Measurements from ENCODE around the gene MOB1A. TPM values are rescaled to one million over a fixed set of nuclear protein-coding genes. Genes with fewer than 3 reads are reported as not detected.

MOB1A gene
- total and polyA plus RNA-seq, 2 of the 13 experiments (the other 11 are each of a cell fraction or from before 2014, with no cell fraction given) = 48.2 to 139 TPM

DNA sequence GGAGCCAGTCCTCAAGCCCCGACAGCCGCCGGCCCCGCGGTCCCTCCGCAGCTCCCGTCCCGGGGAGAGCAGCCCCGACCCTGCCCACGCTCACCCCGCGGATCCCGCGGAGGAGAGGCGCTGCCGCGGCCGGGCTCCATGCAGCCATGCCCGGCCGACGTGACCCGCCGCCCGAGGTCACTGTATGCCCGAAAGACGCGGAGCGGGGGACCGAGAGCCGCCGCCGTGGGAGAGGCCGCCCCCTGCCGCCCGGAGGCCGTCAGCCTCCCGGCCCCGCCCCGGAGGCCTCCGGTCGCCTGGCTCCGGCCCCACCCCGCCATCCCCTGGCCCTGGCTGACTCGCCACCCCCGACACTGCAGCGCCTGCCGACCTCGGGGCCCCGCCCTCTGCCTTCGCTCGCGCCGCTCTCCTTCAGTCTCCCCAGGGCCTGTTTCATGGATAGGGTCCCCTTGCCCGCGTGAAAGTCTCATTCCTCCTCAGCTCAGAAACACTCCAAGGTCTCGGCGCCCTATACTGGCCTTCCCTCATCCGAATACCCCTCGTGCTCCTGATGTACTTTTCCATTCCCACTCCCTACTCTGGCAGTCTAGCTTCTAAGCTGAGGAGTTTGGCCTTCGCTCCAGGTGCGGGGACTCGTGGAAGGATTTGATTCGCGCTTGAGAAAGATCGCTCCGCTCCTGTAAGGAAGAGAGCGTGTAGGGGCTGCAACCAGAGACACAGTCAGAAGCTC is 30.8 kb downstream of the MOB1A start, which contains the start of gene BOLA3 (continued):
- TF ChIP-seq, protein P1, sequence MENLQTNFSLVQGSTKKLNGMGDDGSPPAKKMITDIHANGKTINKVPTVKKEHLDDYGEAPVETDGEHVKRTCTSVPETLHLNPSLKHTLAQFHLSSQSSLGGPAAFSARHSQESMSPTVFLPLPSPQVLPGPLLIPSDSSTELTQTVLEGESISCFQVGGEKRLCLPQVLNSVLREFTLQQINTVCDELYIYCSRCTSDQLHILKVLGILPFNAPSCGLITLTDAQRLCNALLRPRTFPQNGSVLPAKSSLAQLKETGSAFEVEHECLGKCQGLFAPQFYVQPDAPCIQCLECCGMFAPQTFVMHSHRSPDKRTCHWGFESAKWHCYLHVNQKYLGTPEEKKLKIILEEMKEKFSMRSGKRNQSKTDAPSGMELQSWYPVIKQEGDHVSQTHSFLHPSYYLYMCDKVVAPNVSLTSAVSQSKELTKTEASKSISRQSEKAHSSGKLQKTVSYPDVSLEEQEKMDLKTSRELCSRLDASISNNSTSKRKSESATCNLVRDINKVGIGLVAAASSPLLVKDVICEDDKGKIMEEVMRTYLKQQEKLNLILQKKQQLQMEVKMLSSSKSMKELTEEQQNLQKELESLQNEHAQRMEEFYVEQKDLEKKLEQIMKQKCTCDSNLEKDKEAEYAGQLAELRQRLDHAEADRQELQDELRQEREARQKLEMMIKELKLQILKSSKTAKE (CRISPR knock-in tag; IDR thresholded peaks at IDR 0.05; ENCODE audit: borderline replicate concordance) = peak; percentile 20; the same call in 1 of the 2 replicates
- TF ChIP-seq ZNF3 (CRISPR knock-in tag; IDR thresholded peaks at IDR 0.05) (no peak), SMARCC2 (IDR thresholded peaks at IDR 0.05) (no peak), NCOA1 (CRISPR knock-in tag; IDR thresholded peaks at IDR 0.05) (no peak), SSRP1 (CRISPR knock-in tag; IDR thresholded peaks at IDR 0.05) (peak; percentile 85), ZNF329 (CRISPR knock-in tag; IDR thresholded peaks at IDR 0.05; ENCODE audit: low read depth) (peak; percentile 66; the same call in 1 of the 2 replicates), MTA3 (CRISPR knock-in tag; IDR thresholded peaks at IDR 0.05) (no peak), ZNF224 (CRISPR knock-in tag; IDR thresholded peaks at IDR 0.05) (peak; percentile 54), ZNF598 (CRISPR knock-in tag; IDR thresholded peaks at IDR 0.05; ENCODE audit: borderline replicate concordance) (0 out of 2 replicates have a peak, but pooled peaks have one; percentile 33), ZNF792 (CRISPR knock-in tag; IDR thresholded peaks at IDR 0.05) (peak; percentile 80; the same call in 1 of the 2 replicates), ZNF256 (CRISPR knock-in tag; conservative IDR thresholded peaks at IDR 0.05) (peak; percentile 73; the same call in 1 of the 2 replicates), CENPX (CRISPR knock-in tag; IDR thresholded peaks at IDR 0.05) (no peak), POLR2G (IDR thresholded peaks at IDR 0.05; ENCODE audit: low read depth, low read length) (peak; percentile 97), ZNF672 (CRISPR knock-in tag; IDR thresholded peaks at IDR 0.05) (peak; percentile 52; the same call in 1 of the 2 replicates), FOXM1 (CRISPR knock-in tag; IDR thresholded peaks at IDR 0.05) (0 out of 2 replicates have a peak, but pooled peaks have one; percentile 67)
- TF ChIP-seq, protein P2, sequence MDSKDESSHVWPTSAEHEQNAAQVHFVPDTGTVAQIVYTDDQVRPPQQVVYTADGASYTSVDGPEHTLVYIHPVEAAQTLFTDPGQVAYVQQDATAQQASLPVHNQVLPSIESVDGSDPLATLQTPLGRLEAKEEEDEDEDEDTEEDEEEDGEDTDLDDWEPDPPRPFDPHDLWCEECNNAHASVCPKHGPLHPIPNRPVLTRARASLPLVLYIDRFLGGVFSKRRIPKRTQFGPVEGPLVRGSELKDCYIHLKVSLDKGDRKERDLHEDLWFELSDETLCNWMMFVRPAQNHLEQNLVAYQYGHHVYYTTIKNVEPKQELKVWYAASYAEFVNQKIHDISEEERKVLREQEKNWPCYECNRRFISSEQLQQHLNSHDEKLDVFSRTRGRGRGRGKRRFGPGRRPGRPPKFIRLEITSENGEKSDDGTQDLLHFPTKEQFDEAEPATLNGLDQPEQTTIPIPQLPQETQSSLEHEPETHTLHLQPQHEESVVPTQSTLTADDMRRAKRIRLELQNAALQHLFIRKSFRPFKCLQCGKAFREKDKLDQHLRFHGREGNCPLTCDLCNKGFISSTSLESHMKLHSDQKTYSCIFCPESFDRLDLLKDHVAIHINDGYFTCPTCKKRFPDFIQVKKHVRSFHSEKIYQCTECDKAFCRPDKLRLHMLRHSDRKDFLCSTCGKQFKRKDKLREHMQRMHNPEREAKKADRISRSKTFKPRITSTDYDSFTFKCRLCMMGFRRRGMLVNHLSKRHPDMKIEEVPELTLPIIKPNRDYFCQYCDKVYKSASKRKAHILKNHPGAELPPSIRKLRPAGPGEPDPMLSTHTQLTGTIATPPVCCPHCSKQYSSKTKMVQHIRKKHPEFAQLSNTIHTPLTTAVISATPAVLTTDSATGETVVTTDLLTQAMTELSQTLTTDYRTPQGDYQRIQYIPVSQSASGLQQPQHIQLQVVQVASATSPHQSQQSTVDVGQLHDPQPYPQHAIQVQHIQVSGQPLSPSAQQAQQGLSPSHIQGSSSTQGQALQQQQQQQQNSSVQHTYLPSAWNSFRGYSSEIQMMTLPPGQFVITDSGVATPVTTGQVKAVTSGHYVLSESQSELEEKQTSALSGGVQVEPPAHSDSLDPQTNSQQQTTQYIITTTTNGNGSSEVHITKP (CRISPR knock-in tag; IDR thresholded peaks at IDR 0.05; ENCODE audit: low read depth) = no peak; the same call in 1 of the 2 replicates
- TF ChIP-seq, protein P3, sequence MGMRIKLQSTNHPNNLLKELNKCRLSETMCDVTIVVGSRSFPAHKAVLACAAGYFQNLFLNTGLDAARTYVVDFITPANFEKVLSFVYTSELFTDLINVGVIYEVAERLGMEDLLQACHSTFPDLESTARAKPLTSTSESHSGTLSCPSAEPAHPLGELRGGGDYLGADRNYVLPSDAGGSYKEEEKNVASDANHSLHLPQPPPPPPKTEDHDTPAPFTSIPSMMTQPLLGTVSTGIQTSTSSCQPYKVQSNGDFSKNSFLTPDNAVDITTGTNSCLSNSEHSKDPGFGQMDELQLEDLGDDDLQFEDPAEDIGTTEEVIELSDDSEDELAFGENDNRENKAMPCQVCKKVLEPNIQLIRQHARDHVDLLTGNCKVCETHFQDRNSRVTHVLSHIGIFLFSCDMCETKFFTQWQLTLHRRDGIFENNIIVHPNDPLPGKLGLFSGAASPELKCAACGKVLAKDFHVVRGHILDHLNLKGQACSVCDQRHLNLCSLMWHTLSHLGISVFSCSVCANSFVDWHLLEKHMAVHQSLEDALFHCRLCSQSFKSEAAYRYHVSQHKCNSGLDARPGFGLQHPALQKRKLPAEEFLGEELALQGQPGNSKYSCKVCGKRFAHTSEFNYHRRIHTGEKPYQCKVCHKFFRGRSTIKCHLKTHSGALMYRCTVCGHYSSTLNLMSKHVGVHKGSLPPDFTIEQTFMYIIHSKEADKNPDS (CRISPR knock-in tag; IDR thresholded peaks at IDR 0.05) = no peak
- TF ChIP-seq, protein P4, sequence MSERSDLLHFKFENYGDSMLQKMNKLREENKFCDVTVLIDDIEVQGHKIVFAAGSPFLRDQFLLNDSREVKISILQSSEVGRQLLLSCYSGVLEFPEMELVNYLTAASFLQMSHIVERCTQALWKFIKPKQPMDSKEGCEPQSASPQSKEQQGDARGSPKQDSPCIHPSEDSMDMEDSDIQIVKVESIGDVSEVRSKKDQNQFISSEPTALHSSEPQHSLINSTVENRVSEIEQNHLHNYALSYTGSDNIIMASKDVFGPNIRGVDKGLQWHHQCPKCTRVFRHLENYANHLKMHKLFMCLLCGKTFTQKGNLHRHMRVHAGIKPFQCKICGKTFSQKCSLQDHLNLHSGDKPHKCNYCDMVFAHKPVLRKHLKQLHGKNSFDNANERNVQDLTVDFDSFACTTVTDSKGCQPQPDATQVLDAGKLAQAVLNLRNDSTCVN (CRISPR knock-in tag; IDR thresholded peaks at IDR 0.05; ENCODE audit: borderline replicate concordance) = no peak; the same call in 1 of the 2 replicates
- TF ChIP-seq, protein P5, sequence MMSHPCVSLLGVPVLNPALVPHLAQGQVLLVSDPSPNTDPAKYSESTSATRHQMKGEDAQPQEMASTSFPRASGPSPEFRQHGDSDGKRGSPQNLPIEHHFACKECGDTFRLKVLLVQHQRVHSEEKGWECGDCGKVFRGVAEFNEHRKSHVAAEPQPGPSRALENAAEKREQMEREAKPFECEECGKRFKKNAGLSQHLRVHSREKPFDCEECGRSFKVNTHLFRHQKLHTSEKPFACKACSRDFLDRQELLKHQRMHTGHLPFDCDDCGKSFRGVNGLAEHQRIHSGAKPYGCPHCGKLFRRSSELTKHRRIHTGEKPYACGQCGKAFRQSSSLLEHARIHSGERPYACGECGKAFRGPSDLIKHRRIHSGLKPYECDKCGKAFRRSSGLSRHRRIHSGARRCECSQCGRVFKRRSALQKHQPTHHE (CRISPR knock-in tag; IDR thresholded peaks at IDR 0.05; ENCODE audit: borderline replicate concordance) = peak; percentile 86; the same call in 1 of the 2 replicates
